ENCODE measurements around the gene LAPTM5. TPM values are rescaled to one million over a fixed set of nuclear protein-coding genes. Genes with fewer than 3 reads are reported as not detected.

LAPTM5 gene
- total RNA-seq, 1 experiment from 2014 or later, result 0.15 TPM

- no peak overlapping the region for H3K14ac ChIP-seq (ENCODE audit: insufficient read depth, low read length)
- H3K27me3 ChIP-seq (ENCODE audit: insufficient read depth, low read length), result no peaks in the 10 kb centered on the region
- no peak overlapping the region for H3K18ac ChIP-seq (ENCODE audit: insufficient read length, low read depth, low read length)
- no peak overlapping the region for H2AK5ac ChIP-seq (ENCODE audit: insufficient read length, low read length)
- no peaks in the 10 kb centered on the region for H3K9me3 ChIP-seq (ENCODE audit: control insufficient read depth, low read depth, low read length)
- H3K9ac ChIP-seq (ENCODE audit: extremely low read depth, insufficient read length, low read length), result no peak overlapping the region
- no peak overlapping the region for H2BK15ac ChIP-seq (ENCODE audit: low read depth, low read length)
- H2BK12ac ChIP-seq (ENCODE audit: insufficient read length, low read depth, low read length), result no peak overlapping the region
- H3K79me2 ChIP-seq (ENCODE audit: insufficient read depth, low read length), result no peaks in the 10 kb centered on the region
- TF ChIP-seq CTCF (conservative IDR thresholded peaks at IDR 0.05), result 0 out of 3 replicates have a peak, but pooled peaks have one; percentile 18
- H3K27me3 Mint-ChIP-seq (ENCODE audit: low read depth), result peaks cover under 1% of the 10 kb centered on the region; the same call in 1 of the 2 replicates
- no peak overlapping the region for H2BK5ac ChIP-seq (ENCODE audit: insufficient read length, low read length)
- no peak overlapping the region for H4K91ac ChIP-seq (ENCODE audit: insufficient read length, low read depth, low read length)
- H2BK20ac ChIP-seq (ENCODE audit: low read depth, low read length, poor library complexity, severe bottlenecking), result no peak overlapping the region
- no peak overlapping the region for H3T11ph ChIP-seq (ENCODE audit: low read length)
- no peaks in the 10 kb centered on the region for H3K79me1 ChIP-seq (ENCODE audit: insufficient read depth, low read depth, low read length, poor library complexity, severe bottlenecking)
- H3K27ac Mint-ChIP-seq, result peak overlapping the region in 1 of 3 experiments; percentile 18; a peak in 2 of 7 replicates
- DNase-seq, result no peak
- no peaks in the 10 kb centered on the region for H3K36me3 Mint-ChIP-seq (ENCODE audit: insufficient read depth in 1 of 3, low read depth in 3 of 3)
- H4K8ac ChIP-seq (replicated peaks; ENCODE audit: insufficient read length, low read depth, low read length), result no peak overlapping the region
- no peak overlapping the region for H3K27ac ChIP-seq (ENCODE audit: insufficient read length, low read depth, low read length)
- H2AFZ ChIP-seq (ENCODE audit: low read length), result no peak overlapping the region
- H3K56ac ChIP-seq (ENCODE audit: insufficient read length, low read depth, low read length), result no peak overlapping the region
- H3K9me3 Mint-ChIP-seq, result no peaks in the 10 kb centered on the region
- H3K23me2 ChIP-seq (ENCODE audit: insufficient read length, low read depth, low read length, poor library complexity, severe bottlenecking), result no peaks in the 10 kb centered on the region
- no CpG with 5 or more reads among the region's 8 CpGs for WGBS (ENCODE audit: extremely low coverage, insufficient read length, low lambda C conversion rate)
- H3K4me1 ChIP-seq (ENCODE audit: insufficient read depth, low read length), result no peaks in the 10 kb centered on the region; the same call in 1 of the 2 replicates
- H3K4me1 Mint-ChIP-seq, result peaks cover 29 to 41% of the 10 kb centered on the region in 2 experiments
- H4K20me1 ChIP-seq (ENCODE audit: control insufficient read depth, insufficient read depth, insufficient read length), result no peaks in the 10 kb centered on the region
- H3K4ac ChIP-seq (ENCODE audit: low read depth, low read length), result no peak overlapping the region
- no peak overlapping the region for H3K23ac ChIP-seq (ENCODE audit: insufficient read length, low read depth, low read length)
- no peak overlapping the region for H2BK120ac ChIP-seq (ENCODE audit: low read depth, low read length, poor library complexity, severe bottlenecking)
- H3K4me3 Mint-ChIP-seq, result peak overlapping the region in 1 of 2 experiments; percentile 16; a peak in 1 of 5 replicates
- no peak overlapping the region for H3K4me2 ChIP-seq (ENCODE audit: insufficient read depth, insufficient read length, low read length)
- no peak overlapping the region for H4K5ac ChIP-seq (ENCODE audit: insufficient read length, low read depth, low read length)
These were observed 5.5 kb downstream of the LAPTM5 start for GRCh38 chr1:30751830-30752650.
